ENCODE results near the gene HSH2D.

The HSH2D gene

GRCh38 chr19:16100524-16100923 is 43.0 kb upstream of the HSH2D start:
- TF ChIP-seq CTCF (IDR thresholded peaks at IDR 0.05; ENCODE audit: insufficient read depth, low read depth, low read length, missing control alignments): no peak
- H3K4me3 ChIP-seq (ENCODE audit: low read length): no peak overlapping the region
- no peak for DNase-seq (ENCODE audit: low read depth)

GRCh38 chr19:16104722-16105121 is 38.8 kb upstream of the HSH2D start:
- H3K4me3 ChIP-seq (ENCODE audit: low read length): no peak overlapping the region
- peak; percentile 49 for DNase-seq (ENCODE audit: low read depth)
- no peak for TF ChIP-seq CTCF (IDR thresholded peaks at IDR 0.05; ENCODE audit: insufficient read depth, low read depth, low read length, missing control alignments)

- H3K4me3 ChIP-seq (ENCODE audit: low read length): no peak overlapping the region
- peak; percentile 53 for DNase-seq (ENCODE audit: low read depth)
- TF ChIP-seq CTCF (IDR thresholded peaks at IDR 0.05; ENCODE audit: insufficient read depth, low read depth, low read length, missing control alignments): no peak
These were observed 37.4 kb upstream of the HSH2D start for GRCh38 chr19:16106121-16106520.

GRCh38 chr19:16111160-16111908 is 32.2 kb upstream of the HSH2D start, which contains the start of gene RAB8A:
Gene RAB8A (plus strand): TSS chr19:16111889. CDS start chr19:16111902, 13 bp downstream.
- peak; percentile 69 for TF ChIP-seq CTCF (IDR thresholded peaks at IDR 0.05; ENCODE audit: insufficient read depth, low read depth, low read length, missing control alignments)
- H3K4me3 ChIP-seq (ENCODE audit: low read length): peak within 1 kb of the TSS; percentile 95
- DNase-seq (ENCODE audit: low read depth): peak; percentile 100

- no peak for DNase-seq (ENCODE audit: low read depth)
- TF ChIP-seq CTCF (IDR thresholded peaks at IDR 0.05; ENCODE audit: insufficient read depth, low read depth, low read length, missing control alignments): no peak
- H3K4me3 ChIP-seq (ENCODE audit: low read length): peak overlapping the region; percentile 95
These were observed 31.4 kb upstream of the HSH2D start for GRCh38 chr19:16111909-16112752.

GRCh38 chr19:16112778-16113177 is 30.7 kb upstream of the HSH2D start:
- peak overlapping the region; percentile 95 for H3K4me3 ChIP-seq (ENCODE audit: low read length)
- TF ChIP-seq CTCF (IDR thresholded peaks at IDR 0.05; ENCODE audit: insufficient read depth, low read depth, low read length, missing control alignments): no peak
- no peak for DNase-seq (ENCODE audit: low read depth)
